Peyer's patch (tissue), 4 donors: Measurements from ENCODE around the gene TYW1. TPM values are rescaled to one million over a fixed set of nuclear protein-coding genes. Genes with fewer than 3 reads are reported as not detected.
"Not testable (repeated sequence)": the region's sequence is repeated elsewhere in the genome, so short reads cannot be mapped to it uniquely, and the experiment has no call there.

Source experiments
- DNase-seq, 3 donors: peaks; one replicate each; pipeline ENCODE4 v3.0.0-alpha.2; 2017 to 2019
- H3K27ac ChIP-seq, 4 donors: fragments of 200-600 bp; sonication (generic); one replicate each; pipeline ENCODE4 v1.5.1; 2016 to 2019
- H3K27me3 ChIP-seq, 2 donors: fragments of 200-600 bp; sonication (generic); one replicate each; pipeline ENCODE4 v1.5.1; 2019
- H3K36me3 ChIP-seq, 3 donors: fragments of 200-600 bp; sonication (generic); one replicate each; pipeline ENCODE4 v1.5.1; 2016 to 2019
- H3K4me1 ChIP-seq, 4 donors: fragments of 200-600 bp; sonication (generic); one replicate each; pipeline ENCODE4 v1.5.1; 2016 to 2019
- H3K4me3 ChIP-seq, 4 donors: fragments of 200-600 bp; sonication (generic); 1 replicate in 3 of 4; 2 replicates in 1 of 4; pipeline ENCODE4 v1.5.1; 2016 to 2019; ENCODE audit warnings: mild to moderate bottlenecking in 1 of 4
- H3K9me3 ChIP-seq, 4 donors: fragments of 200-600 bp; sonication (generic); one replicate each; pipeline ENCODE4 v1.5.1; 2016 to 2019; ENCODE audit warnings: mild to moderate bottlenecking in 1 of 4
- CTCF ChIP-seq, 6 experiments: fragments of 450-650 bp in 4 of 6; fragments of 200-600 bp in 2 of 6; sonication (generic) in 1 of 6; IDR thresholded peaks; one replicate each; pipeline ENCODE4 v1.5.1; 2017 to 2019; ENCODE audit warnings: antibody characterized with exemption in 6 of 6, mild to moderate bottlenecking in 3 of 6, moderate library complexity in 1 of 6
- POLR2A ChIP-seq, 2 donors: fragments of 450-650 bp; IDR thresholded peaks; one replicate each; pipeline ENCODE4 v1.5.1; 2017; ENCODE audit warnings: antibody characterized with exemption in 2 of 2, mild to moderate bottlenecking in 2 of 2, moderate library complexity in 2 of 2
- total RNA-seq, 4 donors: library from RNA; depleted of rRNA; stranded (reverse); fragments of >200 nt; gene quantifications; one replicate each; pipeline ENCODE4 v1.1.0, GENCODE V29; 2016

The TYW1 gene
- total RNA-seq = 10 to 100 TPM; 15.1 to 69.3 (median 27.0) TPM

- Histone ChIP-seq H3K36me3 (peaks cover 0 to 36% (median 4%) of the 10 kb centered on the region in 3 donors), H3K27ac (peak within 1 kb of the TSS; percentile 91 to 100 (median 98)), H3K4me3 (peak within 1 kb of the TSS; percentile 56 to 80 (median 68))
- peak; percentile 98 to 100 (median 98) for DNase-seq
- TF ChIP-seq POLR2A (IDR thresholded peaks at IDR 0.05) = peak; percentile 66 to 74
- H3K27me3 ChIP-seq, H3K4me1 ChIP-seq, H3K9me3 ChIP-seq: not testable (repeated sequence)
These were observed at the start of gene TYW1 for GRCh38 chr7:66996444-66997191. TYW1 (plus strand) TSS chr7:66996833; CDS start chr7:66996979, 146 bp downstream.

GRCh38 chr7:66948480-66949109, 48.0 kb upstream of the TYW1 start:
- H3K4me1 ChIP-seq = peaks cover 0 to 14% (median 1%) of the 10 kb centered on the region in 4 donors
- no peak for DNase-seq
- H3K27ac ChIP-seq = no peak overlapping the region
- H3K27me3 ChIP-seq = no peaks in the 10 kb centered on the region
- no peak overlapping the region for H3K4me3 ChIP-seq
- H3K36me3 ChIP-seq = peaks cover 0 to 90% (median 4%) of the 10 kb centered on the region in 3 donors
- H3K9me3 ChIP-seq = no peaks in the 10 kb centered on the region
- no peak for TF ChIP-seq CTCF (IDR thresholded peaks at IDR 0.05)
- no peak for TF ChIP-seq POLR2A (IDR thresholded peaks at IDR 0.05)

DNA sequence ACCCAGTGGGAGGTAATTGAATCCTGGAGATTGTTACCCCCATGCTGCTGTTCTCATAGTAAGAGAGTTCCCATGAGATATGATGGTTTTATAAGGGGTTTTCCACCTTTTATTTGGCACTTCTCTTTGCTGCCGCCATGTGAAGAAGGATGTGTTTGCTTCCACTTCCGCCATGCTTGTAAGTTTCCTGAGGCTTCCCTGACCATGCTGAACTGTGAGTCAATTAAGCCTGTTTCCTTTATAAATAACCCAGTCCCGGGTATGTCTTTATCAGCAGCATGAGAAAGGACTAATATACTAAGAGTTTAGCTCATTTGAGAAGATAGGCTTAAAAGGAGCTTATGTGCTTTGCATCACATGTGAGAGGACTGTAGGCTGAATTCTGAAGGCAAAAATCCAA, 46.3 kb upstream of the TYW1 start:
- no peaks in the 10 kb centered on the region for H3K9me3 ChIP-seq
- no peak for DNase-seq
- peaks cover 0 to 88% (median 4%) of the 10 kb centered on the region in 3 donors for H3K36me3 ChIP-seq
- H3K27me3 ChIP-seq = no peaks in the 10 kb centered on the region
- TF ChIP-seq CTCF (IDR thresholded peaks at IDR 0.05) = no peak
- TF ChIP-seq POLR2A (IDR thresholded peaks at IDR 0.05) = no peak
- peaks cover 0 to 14% (median 1%) of the 10 kb centered on the region in 4 donors for H3K4me1 ChIP-seq
- no peak overlapping the region for H3K27ac ChIP-seq
- H3K4me3 ChIP-seq = no peak overlapping the region

DNA sequence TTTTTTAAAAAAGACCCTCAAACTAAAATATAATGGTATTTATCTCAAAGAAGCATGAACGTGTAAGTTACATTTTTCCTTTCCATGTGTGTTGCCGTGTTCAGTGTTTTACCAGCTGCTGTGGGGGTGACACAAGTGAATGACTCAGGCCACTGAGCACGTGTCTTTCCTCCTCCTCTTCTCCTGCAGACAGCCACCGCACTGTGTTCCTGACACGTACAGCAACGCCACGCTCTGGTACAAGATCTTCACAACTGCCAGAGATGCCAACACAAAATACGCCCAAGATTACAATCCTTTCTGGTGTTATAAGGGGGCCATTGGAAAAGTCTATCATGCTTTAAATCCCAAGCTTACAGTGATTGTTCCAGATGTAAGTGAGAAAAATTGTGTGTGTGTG, 45.9 kb upstream of the TYW1 start:
- peaks cover 0 to 88% (median 6%) of the 10 kb centered on the region in 3 donors for H3K36me3 ChIP-seq
- no peak overlapping the region for H3K4me3 ChIP-seq
- H3K4me1 ChIP-seq = peaks cover 0 to 14% (median 1%) of the 10 kb centered on the region in 4 donors
- H3K9me3 ChIP-seq = no peaks in the 10 kb centered on the region
- DNase-seq = no peak
- no peak overlapping the region for H3K27ac ChIP-seq
- TF ChIP-seq CTCF (IDR thresholded peaks at IDR 0.05) (no peak), POLR2A (IDR thresholded peaks at IDR 0.05) (no peak)
- H3K27me3 ChIP-seq = no peaks in the 10 kb centered on the region

GRCh38 chr7:66952343-66953043, 44.1 kb upstream of the TYW1 start:
- peak in 2 of 3 donors; percentile 64 to 75 for DNase-seq
- H3K27me3 ChIP-seq = no peaks in the 10 kb centered on the region
- no peaks in the 10 kb centered on the region for H3K9me3 ChIP-seq
- peak overlapping the region in 2 of 4 donors; percentile 15 to 57 for H3K27ac ChIP-seq
- peaks cover 0 to 93% (median 6%) of the 10 kb centered on the region in 3 donors for H3K36me3 ChIP-seq
- TF ChIP-seq POLR2A (IDR thresholded peaks at IDR 0.05) = no peak
- peak in 1 of 6 experiments; percentile 5 for TF ChIP-seq CTCF (IDR thresholded peaks at IDR 0.05)
- peaks cover 0 to 4% (median 1%) of the 10 kb centered on the region in 4 donors for H3K4me1 ChIP-seq
- H3K4me3 ChIP-seq = no peak overlapping the region
